Measurements from ENCODE around the gene CTXND2. TPM values are rescaled to one million over a fixed set of nuclear protein-coding genes. Genes with fewer than 3 reads are reported as not detected.
A peak's percentile ranks its signal among the peaks of the same experiment; 100 is the strongest.

Gene CTXND2
- total RNA-seq, 4 donors from 2014 or later: not detected

DNA sequence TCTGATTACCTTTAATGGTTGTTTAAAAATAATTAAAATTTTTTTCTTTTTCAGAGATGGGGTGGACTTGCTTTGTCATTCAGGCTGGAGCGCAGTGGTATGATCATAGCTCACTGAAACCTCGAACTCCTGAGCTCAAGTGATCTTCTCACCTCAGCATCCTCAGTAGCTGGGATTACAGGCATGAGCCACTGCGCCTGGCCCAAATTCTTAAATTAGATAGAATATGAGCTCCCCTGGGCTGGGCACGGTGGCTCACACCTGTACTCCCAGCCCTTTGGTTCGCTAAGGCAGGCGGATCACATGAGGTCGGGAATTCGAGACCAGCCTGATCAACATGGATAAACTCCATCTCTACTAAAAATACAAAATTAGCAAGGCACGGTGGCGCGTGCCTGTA lies 70.7 kb downstream of the CTXND2 start:
- Histone ChIP-seq H3K9me3 (no peaks in the 10 kb centered on the region), H3K27ac (no peak overlapping the region), H3K4me3 (no peak overlapping the region), H3K27me3 (no peaks in the 10 kb centered on the region), H3K36me3 (peaks cover 0 to 81% (median 0%) of the 10 kb centered on the region in 3 donors), H3K4me1 (no peaks in the 10 kb centered on the region)
- DNase-seq: peak in 1 of 3 donors; percentile 24
- TF ChIP-seq POLR2A (IDR thresholded peaks at IDR 0.05) (no peak), CTCF (IDR thresholded peaks at IDR 0.05) (no peak)

DNA sequence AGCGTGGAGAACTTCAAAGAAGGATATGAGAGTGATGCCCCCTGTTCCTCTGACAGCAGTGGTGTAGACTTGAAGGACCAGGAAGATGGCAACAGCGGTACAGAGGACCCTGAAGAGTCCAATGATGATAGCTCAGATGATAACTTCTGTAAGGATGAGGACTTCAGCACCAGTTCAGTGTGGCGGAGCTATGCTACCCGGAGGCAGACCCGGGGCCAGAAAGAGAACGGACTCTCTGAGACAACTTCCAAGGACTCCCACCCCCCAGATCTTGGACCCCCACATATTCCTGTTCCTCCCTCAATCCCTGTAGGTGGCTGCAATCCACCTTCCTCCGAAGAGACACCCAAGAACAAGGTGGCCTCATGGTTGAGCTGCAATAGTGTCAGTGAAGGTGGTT lies 73.7 kb downstream of the CTXND2 start:
- no peak overlapping the region for H3K4me3 ChIP-seq
- TF ChIP-seq CTCF (IDR thresholded peaks at IDR 0.05) (no peak), POLR2A (IDR thresholded peaks at IDR 0.05) (no peak)
- no peaks in the 10 kb centered on the region for H3K27me3 ChIP-seq
- no peak overlapping the region for H3K27ac ChIP-seq
- peaks cover 0 to 83% (median 0%) of the 10 kb centered on the region in 3 donors for H3K36me3 ChIP-seq
- no peaks in the 10 kb centered on the region for H3K9me3 ChIP-seq
- no peaks in the 10 kb centered on the region for H3K4me1 ChIP-seq
- DNase-seq: peak in 1 of 3 donors; percentile 43

- TF ChIP-seq POLR2A (IDR thresholded peaks at IDR 0.05) (no peak), CTCF (IDR thresholded peaks at IDR 0.05) (no peak)
- Histone ChIP-seq H3K27me3 (no peaks in the 10 kb centered on the region), H3K9me3 (no peaks in the 10 kb centered on the region), H3K4me3 (no peak overlapping the region), H3K4me1 (no peaks in the 10 kb centered on the region), H3K36me3 (peaks cover 0 to 92% (median 0%) of the 10 kb centered on the region in 3 donors), H3K27ac (no peak overlapping the region)
- DNase-seq: no peak
Measured at GRCh38 chr1:150961756-150962155, 74.8 kb downstream of the CTXND2 start.

Other genes starting within 250 kb of the CTXND2 start
- 10 to 100 TPM; 23.1 to 41.3 (median 35.3) TPM for gene GOLPH3L, start 190.0 kb upstream of the CTXND2 start, total RNA-seq
- 1 to 10 TPM in 2 of 4 donors, not detected in 2; 1.6 to 4.1 TPM for gene HORMAD1, start 166.2 kb upstream of the CTXND2 start, total RNA-seq
- gene CTSS, start 121.4 kb upstream of the CTXND2 start, total RNA-seq: 100 to 1,000 TPM in 3 of 4 donors, 10 to 100 TPM in 1; 97.4 to 146 (median 133) TPM
- gene CTSK, start 78.9 kb upstream of the CTXND2 start, total RNA-seq: 10 to 100 TPM; 13.7 to 50.7 (median 22.4) TPM
- gene ARNT, start 10.5 kb upstream of the CTXND2 start, total RNA-seq: 10 to 100 TPM; 37.7 to 62.7 (median 48.2) TPM
- 100 to 1,000 TPM in 1 of 4 donors, 10 to 100 TPM in 3; 28.2 to 106 (median 61.5) TPM for gene SETDB1, start 39.2 kb downstream of the CTXND2 start, total RNA-seq
- gene CERS2, start 87.7 kb downstream of the CTXND2 start, total RNA-seq: 100 to 1,000 TPM in 3 of 4 donors, 10 to 100 TPM in 1; 48.7 to 212 (median 156) TPM
- gene ANXA9, start 95.2 kb downstream of the CTXND2 start, total RNA-seq: 1 to 10 TPM in 1 of 4 donors, under 1 TPM in 1, not detected in 2; 0.67 to 1.7 TPM
- gene MINDY1, start 119.8 kb downstream of the CTXND2 start, total RNA-seq: 10 to 100 TPM; 37.1 to 76.4 (median 57.4) TPM
- gene PRUNE1, start 121.3 kb downstream of the CTXND2 start, total RNA-seq: 10 to 100 TPM; 21.7 to 28.1 (median 25.1) TPM
- gene BNIPL, start 149.4 kb downstream of the CTXND2 start, total RNA-seq: 1 to 10 TPM in 2 of 4 donors, under 1 TPM in 1, not detected in 1; 0.70 to 8.4 (median 3.6) TPM
- 1 to 10 TPM in 3 of 4 donors, not detected in 1; 1.3 to 2.5 (median 1.4) TPM for gene C1orf56, start 160.6 kb downstream of the CTXND2 start, total RNA-seq
- 10 to 100 TPM; 48.6 to 87.5 (median 58.6) TPM for gene CDC42SE1, start 172.5 kb downstream of the CTXND2 start, total RNA-seq
- under 1 TPM in 2 of 4 donors, not detected in 2; 0.27 to 0.95 TPM for gene MLLT11, start 173.3 kb downstream of the CTXND2 start, total RNA-seq
- gene GABPB2, start 183.6 kb downstream of the CTXND2 start, total RNA-seq: 10 to 100 TPM in 3 of 4 donors, 1 to 10 TPM in 1; 7.9 to 32.2 (median 15.8) TPM